SIG-M5 (cell line): Measurements from ENCODE around the gene CD93.

Source experiments
- DNase-seq: peaks from one replicate; lab custom pipeline; 2025; lab: John Stamatoyannopoulos, UW

Gene CD93

DNA sequence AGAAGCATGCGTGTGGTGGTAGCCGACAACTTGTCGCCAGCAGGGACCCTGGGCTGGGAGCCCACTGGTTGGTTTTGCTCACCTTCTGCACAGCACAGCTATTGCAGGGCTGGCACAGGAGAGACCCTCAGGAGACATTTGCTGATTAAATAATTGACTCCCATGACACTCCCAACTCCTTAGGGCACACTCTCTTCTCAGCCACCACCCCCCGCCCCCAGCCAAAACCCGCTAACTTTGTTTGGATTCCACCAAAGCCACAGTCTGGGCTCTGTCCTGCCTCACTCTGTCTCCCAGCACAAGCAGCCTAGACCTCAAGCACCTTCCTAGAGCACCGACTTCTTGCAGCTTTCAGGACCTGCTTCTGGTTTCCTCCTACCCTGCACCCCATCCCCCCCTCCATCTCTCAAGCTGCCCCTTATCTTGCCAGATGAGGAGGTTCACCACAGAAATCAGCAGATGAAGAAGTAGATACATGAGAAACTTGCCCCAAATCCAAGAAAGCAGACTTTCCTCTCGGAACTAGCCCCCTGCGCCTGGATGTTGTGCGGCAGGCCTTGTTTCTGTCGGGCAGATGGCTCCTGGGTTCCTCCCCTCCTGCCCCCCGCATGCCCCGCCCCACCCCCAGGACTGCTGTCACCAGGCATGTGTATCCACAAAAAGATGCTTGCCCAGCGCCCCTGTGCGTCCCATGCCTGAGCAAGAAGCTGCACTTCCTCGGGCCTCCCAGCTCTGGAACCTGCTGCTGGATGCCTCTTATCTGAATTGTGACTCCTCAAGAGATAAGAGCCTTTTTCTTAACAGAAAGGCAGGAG is 35.0 kb upstream of the CD93 start:
- DNase-seq, result no peak

DNA sequence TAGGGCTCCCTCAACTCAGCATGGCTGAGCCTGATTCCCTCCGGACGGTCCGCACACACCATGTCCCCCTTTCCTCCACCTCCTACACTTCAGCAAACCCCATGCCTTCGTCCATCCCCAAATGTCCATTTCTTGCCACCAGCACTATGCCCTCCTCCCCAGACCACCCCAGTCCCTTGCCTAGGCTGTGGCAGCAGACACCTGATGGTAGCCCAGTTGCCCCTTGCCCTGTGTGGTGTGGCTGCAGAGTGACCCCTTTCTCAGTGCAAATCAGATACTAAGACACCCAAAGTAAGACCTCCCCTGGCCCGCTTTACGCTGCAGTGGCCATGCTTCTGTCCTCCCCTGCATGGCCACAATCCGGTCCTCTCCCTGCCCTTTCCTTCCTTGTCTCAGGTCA is 34.1 kb upstream of the CD93 start:
- no peak for DNase-seq

DNA sequence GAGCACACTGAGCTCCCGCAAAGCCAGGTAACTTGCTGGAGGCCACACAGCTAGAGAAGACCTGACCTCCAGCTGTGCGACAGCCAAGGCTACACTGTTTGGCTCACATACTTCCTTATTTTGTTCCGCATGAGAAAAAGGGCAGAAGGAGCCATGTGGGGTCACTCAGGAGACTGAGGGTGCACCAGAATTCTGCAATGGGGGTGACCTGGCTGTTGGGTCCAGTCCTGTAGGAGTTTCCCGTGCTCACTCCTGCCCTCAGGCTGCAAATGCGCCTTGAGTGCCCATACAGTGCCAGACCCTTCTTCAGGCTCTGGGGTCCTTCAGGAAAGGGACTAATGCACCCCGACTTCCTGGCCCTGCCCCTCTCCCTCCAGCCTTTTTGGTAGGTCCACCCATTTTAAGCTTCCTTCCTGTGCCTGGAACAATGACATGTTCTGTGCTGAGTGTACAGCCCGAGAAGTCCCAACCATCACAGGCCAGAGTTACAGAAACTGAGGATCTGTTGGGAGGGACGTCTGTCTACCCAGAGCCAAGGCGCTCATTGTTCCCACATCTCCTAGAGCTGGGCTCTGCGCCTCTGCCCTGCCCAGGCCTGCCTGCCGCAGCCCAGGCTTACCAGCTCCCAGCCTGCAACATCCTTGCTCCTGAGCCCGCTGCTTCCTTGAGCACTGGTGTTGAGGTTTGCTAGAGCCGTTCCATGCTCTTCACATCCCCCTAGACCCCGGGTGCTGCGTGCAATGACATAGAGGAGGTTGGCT is 33.5 kb upstream of the CD93 start:
- no peak for DNase-seq

DNA sequence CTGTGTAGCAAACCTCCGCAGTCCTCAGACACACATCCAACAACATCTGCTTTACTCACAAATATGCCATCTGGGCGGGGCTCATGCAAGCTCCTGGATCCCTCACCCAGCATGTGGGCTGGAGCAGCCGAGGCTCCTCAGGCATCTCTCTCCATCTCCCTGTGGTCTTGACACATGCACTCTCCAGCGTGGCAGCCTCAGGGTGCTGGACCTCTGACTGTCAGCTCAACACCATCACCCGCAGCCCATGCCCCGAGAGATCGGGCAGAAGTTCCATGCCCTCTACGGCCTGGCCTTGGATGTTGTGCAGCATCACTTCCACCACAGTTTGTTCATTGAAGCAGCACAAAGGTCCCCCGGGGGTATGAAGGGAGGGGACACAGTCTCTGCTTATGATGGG is 32.6 kb upstream of the CD93 start:
- DNase-seq, result no peak

DNA sequence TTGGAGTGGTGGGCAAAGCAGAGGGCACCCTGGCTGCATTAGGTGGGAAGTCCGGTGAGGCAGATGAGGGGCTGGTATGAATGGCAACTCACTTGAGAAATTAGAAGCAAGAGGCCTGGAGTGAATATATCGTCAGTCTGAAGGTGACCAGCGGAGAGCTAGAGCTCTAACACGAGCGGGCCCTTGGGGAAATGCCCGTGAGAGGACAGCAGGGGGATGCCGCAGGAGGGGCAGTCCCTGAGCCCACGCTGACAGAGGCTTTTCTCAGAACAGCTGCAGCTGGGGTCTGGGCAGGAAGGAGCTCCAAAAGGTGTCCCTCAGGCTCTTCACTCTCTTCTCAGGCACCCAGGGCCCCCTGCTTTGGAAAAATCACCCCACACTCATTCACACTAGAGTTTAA is 32.0 kb upstream of the CD93 start:
- DNase-seq, result no peak

DNA sequence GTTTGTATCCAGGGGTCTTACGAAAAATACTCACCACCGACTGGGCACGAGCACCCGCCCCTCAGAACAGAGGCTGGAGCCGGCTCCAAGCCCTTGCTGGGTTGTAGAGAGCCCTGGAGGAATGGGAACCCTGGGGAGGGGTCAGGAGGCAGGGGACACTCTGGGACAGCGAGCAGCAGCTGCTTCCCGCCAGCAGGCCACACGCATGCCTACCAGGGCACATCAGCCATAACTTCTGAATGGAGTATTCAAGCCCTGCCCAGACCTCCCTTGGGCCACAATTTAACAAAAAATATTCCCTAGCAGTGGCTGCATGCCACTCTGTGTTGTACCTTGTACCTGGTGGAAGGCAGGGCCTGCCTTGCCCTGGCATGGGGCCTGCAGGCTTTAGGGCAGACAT is 31.6 kb upstream of the CD93 start:
- DNase-seq, result no peak

DNA sequence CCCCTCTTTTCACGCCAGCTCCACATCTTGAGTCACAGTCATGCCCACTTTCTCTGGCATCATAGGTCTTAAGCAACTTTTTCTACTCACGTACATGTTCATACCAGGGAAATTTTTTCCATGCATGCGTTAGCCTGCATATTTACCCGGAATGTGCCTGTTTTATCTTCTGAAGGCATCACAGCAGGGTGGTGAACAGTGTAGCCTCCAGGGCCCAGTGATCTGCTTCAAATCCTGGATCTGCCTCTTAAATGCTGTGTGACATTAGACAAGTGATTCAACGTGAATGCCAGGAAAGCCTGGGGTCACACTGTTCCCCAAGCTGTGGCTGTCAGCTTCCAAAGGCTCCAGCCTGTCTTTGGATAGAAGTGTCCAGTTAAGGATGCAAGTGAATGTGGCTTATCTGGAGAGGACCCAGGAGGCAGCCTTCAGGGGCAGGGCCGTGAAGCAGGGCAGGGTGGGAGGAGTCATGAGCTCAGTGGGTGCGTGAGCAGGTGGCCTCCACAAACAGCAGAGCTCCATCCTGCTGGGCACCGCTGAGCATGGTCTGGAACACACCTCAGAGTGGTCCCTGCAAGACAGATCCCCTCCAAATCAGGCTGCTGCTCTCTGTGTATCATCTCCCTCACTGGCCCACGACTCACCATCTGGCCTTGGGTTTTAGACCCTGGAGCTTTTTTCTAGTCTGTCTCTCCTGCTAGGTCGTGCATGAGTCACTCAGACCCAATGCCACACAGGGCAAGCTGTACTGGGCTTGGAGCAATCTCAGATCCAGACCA is 30.4 kb upstream of the CD93 start:
- no peak for DNase-seq

DNA sequence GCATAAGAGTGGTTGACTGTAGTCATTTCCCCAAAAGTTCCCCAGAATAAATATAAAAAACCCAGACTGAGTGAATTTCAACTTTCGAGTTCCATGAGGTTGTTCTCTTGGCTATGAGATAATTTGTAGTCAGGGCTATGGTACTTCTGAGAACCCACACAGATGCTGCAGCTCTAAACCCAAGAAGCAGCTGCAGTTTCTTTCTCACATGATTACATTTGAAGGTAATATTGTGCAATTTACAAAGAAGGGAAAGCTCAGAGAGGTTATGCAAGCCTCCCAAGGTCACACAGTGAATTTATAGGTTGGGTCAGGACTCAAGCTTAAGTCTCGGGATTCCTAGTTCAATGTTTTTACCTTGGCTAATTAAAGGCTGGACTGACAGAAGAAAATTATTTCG is 29.7 kb upstream of the CD93 start:
- peak; percentile 86 for DNase-seq

DNA sequence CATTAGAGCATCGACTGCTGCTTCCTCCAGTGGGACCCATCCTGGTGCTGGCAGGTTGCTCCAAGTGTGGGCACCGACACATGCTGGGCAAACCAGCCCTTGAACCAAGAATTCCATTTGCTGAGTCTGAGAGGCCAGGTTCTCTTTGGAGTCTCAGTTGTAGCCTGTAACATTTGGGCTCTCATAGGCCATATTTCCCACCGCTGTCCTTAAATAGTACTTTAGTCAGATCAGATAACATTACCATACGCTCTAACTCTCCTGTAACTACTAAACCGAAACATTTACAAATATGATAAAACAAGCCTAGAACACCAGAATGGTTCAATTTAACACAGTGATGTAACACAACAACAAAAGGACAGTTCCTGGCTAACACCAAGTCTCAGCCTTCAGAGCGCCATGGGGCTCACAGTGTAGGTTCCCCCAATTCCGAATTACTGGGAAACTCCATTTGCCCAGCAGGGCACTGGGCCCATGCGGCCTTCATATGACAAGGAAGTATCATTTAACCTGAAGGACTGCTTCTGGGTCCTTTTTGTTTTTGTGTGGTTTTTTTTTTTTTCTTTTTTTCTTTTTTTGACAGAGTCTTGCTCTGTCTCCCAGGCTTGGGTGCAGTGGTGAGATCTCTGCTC is 28.4 kb upstream of the CD93 start:
- no peak for DNase-seq

DNA sequence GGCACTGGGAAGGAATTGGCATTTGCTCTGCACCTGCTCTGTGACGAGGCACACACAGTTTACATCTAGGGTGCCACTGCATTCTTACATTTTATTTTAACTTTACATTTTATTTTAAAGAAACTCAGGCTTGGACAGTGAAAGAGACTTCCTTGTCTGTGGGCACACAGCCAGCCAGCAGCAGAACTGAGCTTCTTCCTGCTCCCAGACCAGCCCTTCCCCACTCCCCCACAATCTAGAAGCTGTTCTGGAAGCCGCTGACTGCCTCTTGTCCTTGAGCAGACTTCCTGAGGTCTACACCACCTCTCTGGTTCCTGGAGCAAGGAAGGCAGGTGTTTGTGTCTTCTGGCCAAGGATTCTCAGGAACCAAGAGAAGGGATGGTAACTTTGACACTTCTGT is 27.9 kb upstream of the CD93 start:
- no peak for DNase-seq

DNA sequence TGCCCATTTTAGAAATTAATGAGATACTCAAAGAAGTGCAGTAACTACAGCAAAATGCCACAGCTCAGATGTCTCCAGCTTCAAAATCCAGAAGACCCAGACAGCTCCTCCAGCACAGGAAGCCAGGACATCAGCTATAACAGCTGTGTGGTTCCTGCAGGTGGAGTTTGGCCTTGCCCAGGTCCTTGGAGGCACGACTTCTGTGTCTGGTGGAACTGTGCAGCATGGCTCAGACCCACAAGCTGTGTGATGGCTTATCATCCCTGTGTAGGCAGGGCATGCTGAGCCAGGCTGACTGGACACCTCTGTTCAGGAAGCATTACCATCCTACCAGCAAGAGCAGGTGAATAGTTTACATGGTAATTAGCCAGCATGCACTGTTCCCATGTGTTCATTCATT is 26.5 kb upstream of the CD93 start:
- no peak for DNase-seq

DNA sequence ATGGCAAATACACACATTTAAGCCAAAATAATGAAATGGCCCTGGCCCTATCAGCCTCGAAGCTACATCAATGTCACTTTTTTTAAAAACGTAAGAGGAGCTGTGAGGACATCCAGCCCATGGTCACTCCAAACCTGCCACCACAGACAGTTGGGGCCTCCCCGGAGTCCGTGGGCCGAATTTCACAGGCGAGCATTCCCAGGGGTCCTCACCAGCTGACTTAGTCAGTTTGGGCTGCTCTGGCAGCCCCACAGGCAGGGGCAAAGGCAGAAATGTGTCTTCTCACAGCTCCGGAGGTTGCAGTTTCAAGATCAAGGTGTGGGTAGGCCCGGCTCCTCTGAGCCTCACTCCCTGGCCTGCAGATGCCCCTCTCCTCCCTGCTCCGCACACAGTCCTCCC is 25.8 kb upstream of the CD93 start:
- DNase-seq, result no peak

DNA sequence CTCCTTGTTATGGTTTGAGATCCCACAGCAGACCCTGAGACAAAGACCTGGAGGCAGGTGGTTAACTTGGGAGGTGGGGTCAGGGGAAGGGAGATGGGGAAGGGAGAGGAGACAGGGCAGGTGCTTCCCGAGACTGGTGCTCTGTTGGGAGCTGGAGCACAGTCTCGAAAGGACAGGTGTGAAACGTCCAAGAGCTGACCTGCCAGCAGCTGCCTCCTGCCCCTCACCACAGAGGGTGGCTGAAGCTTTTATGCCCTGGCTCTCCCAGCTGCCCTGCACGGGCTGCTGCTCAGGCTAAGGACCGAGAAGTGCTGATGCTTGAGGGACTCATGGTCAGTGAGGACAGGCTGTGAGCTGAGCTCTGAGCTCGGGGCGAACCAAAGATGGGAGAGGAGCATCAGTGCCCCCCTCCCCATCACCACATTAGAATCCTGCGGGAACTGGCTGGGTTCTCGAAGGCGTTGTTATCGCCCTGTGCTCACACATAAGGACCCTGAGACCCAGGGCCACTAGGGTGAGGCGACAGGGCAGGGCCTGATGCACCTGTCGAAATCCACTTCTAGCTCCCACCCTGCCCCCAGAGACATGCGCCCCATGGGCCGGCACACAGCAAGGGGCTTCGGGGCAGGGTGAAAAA is 25.3 kb upstream of the CD93 start:
- no peak for DNase-seq

DNA sequence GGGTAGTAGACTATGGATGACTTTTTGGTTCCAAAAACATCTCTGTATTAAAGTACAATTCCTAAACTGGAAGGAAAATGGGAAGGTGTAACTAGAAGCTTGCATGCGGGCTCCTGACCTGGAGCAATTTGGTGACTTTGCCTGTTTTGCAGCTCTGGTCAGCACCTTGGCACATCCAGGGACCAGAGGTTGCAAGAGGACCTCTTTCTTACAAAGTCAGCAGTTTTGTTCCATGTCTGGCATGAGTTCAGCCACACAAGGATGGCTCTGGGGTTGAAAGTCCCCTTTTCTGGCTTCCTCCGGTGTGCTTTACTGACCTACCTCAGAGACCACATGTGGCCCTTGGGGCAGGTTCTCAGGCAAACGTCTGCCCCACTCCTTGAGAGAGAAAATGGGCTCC is 22.7 kb upstream of the CD93 start:
- no peak for DNase-seq

DNA sequence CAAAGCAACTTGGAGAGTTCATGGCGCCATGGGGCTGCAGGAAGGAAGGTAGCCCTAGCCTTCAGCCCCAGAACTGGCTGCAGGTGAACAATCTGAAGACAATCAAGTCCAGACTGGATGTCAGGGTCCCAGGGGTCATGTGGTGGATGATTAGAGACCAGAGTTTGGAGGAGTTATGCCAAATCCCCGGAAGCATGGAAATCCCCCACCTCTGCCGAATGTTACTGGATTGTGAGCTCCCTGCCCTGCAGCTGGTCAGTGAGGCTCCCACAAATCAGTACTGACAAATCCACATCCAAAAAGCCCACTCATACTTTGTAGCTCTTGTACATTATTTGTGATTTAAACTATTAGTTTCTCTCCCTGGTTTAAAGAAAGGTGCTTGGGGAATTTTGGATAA is 21.3 kb upstream of the CD93 start:
- DNase-seq, result no peak

DNA sequence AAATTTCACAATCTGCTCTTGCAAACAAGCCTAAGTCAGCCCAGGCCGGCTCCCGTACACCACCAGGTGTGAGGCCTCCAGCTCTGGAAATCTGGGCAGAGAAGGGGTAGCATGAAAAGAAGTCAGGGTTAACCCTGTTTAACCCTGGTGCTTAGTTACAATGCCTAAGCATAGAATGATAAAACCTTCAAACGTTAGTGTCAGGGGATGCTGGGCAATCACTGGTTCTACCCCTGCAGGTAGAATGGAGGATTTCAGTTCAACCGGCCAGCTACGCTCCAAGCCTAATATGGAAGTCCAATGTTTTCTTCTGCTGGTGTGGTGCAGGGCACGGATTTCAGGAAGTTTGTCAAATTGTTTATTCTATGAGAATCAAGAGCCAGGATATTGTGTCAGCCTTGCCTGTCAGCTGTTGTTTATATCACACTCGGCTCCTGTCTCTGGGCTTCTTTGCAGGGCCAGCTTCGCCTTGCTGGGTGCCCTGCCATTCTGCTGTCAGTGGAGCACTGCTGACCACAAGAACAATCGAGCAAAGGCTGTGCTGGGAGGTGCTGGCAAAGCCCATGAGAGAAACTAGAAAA is 20.2 kb upstream of the CD93 start:
- DNase-seq, result no peak

DNA sequence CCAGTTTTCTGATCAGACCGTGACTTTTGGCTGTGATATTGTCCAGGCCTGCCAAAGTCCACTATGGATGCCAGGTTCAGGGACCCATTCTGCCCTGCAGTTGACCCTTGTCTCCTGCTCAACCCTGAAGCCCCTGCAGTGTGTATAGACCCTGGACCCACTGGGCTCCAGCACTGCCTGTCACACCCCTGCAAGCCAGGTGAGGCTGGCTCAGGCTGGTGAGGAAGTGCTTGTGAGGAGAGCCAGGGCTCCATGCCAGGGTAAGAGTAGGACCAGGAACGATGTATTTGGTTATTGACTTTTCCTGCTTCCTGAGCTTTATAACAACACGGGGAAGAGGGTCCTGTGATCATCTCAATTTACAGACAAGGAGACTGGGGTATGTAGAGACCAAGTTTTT is 19.1 kb upstream of the CD93 start:
- no peak for DNase-seq

DNA sequence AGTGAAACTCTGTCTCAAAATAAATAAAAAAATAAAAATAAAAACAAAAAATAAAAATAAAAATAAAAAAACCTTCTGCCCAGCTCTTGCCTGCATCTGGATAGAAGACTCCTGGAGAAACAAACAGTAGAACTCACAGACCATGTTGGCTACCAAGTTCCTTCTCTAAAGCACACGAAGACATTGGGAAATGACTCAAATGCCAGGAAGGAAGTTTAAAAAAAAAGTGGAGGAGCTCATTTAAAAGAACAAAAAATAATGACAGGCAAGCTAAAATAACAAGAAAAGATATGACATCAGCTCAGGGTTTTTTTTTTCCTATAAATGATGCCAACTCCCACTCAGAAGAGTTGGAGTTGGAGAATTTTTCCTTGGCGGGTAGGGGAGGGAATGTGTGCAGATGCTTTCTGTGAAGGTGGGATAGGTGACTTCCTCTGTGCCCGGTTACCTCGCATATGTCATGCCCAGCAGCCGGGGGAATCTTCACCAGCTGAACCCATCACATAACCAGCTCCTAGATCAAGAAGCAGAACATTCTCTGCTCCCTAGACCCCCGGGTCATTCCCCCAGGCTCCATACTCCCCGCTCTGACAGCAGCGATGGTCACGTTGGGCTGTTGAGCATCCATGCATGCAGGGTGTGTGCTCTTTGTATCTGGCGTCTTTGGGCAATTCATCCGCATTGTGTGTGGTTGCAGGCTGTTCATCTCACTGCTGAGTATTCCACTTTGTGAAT is 17.3 kb upstream of the CD93 start:
- no peak for DNase-seq

DNA sequence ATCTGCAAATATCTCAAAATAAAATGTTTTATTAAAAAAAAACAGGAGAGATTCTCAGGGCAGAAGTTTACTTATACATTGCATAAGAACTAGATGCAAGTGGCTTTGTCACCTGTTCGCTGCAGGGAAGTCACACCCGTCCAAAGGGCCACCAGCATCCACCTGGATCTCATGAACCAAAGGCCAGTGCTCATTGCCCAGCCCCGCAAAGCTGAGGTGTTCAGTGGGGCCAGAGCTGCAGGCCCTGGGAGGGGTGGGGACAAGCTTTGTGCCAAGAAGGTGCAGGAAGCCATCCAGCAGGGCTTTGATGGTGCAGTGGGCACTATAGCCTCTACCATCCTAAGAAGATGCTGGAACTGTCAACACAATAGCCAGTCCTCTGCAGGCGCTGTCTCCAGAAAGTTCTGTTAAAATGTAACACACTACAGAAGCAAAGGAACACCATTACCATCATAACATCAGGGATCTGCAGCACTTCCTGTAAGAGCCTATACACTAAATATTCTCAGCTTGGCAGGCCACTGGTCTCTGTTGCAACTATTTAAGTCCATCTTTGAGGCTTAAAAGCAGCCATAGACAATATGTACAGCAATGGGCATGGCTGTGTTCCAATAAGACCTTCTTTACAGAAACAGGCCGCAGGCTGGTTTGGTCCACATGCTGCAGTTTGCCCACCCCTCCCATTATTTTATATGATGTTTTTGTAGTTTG is 15.7 kb upstream of the CD93 start:
- no peak for DNase-seq

DNA sequence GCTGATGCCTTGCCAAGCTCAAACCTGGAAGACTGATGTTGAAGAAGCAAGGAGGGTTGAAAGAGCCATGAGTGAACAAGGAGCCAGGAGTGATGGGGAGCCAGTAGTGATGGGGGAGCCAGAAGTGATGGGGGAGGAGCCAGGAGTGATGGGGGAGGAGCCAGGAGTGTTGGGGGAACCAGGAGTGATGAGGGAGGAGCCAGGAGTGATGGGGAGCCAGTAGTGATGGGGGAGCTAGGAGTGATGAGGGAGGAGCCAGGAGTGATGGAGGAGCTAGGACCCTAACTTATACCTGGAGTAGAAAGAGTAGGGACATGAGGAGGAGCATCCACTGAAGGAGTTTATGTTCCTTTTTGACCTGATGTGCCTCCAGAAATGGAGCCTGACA is 14.6 kb upstream of the CD93 start:
- DNase-seq, result no peak
